ENCODE results near the gene BNC2.

DNA sequence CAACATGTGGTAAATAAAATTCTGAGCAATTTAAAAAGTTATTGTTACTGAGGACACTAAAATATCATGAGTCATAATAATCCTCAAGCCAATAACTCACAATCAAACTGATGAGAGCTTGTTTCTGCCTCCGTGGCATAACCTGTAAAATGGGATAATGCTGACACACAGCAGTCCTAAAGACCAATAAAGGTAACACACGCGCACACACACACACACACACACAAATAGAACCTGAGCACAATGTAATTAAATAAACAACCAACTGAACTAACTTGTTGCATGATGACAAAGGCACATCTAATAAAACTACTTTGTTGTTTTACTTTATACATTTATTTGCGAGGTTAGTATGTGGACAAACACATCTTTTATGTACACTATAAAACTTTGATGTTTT is 358.2 kb downstream of the BNC2 start:
- no peak for TF ChIP-seq EZH2 (IDR thresholded peaks at IDR 0.05; ENCODE audit: insufficient read depth, poor library complexity, severe bottlenecking)
- TF ChIP-seq EZH2phosphoT487 (IDR thresholded peaks at IDR 0.05; ENCODE audit: insufficient read depth, low read depth): no peak

All from GM23248 (cell line).